IMR-90 (cell line): ENCODE results near the gene TTYH3. TPM values are rescaled to one million over a fixed set of nuclear protein-coding genes. Genes with fewer than 3 reads are reported as not detected.

Source experiments
- ATAC-seq: fragments of 200-7000 bp; cut with Tn5 transposase; 2 replicates; pipeline ENCODE4 v1.9.1; 2020; ENCODE audit warnings: low read depth, mild to moderate bottlenecking, moderate library complexity
- BruUV-seq: library from RNA; stranded (reverse); fragments of 400-500 nt; replicated peaks from 2 replicates; lab custom pipeline; 2021; lab: Mats Ljungman, UMichigan
- CTCF ChIA-PET: fragments of 300-600 bp; formaldehyde crosslinking; extraction: SDS; loops from one replicate; lab custom pipeline; 2021; ENCODE audit warnings: antibody characterized with exemption; lab: Yijun Ruan, JAX
- POLR2A ChIA-PET: fragments of 300-600 bp; sonication (Branson Sonifier 250); formaldehyde crosslinking; loops from one replicate; lab custom pipeline; 2022; ENCODE audit warnings: antibody characterized with exemption; ENCODE audit not compliant: unreplicated experiment; lab: Charles Lee
- DNase-seq: peaks from one replicate; pipeline ENCODE4 v3.0.0; 2013
- H2AFZ ChIP-seq: replicated peaks from 2 replicates; pipeline ENCODE3; 2013; ENCODE audit warnings: low read length, mild to moderate bottlenecking; ENCODE audit not compliant: poor library complexity
- H2AK5ac ChIP-seq: 2 replicates; pipeline ENCODE4 v1.6.1; 2013; ENCODE audit warnings: low read depth, low read length, inconsistent platforms
- H2AK9ac ChIP-seq: replicated peaks from 2 replicates; pipeline ENCODE3; 2013; ENCODE audit warnings: mild to moderate bottlenecking, low read depth, low read length, moderate library complexity; ENCODE audit not compliant: poor library complexity
- H2BK120ac ChIP-seq: 2 replicates; pipeline ENCODE4 v1.6.1; 2013; ENCODE audit warnings: low read depth, low read length, inconsistent platforms
- H2BK15ac ChIP-seq: 3 replicates; pipeline ENCODE4 v1.6.1; 2013; ENCODE audit warnings: low read depth, low read length, inconsistent platforms
- H2BK20ac ChIP-seq: 2 replicates; pipeline ENCODE4 v1.6.1; 2013; ENCODE audit warnings: low read depth, mild to moderate bottlenecking, inconsistent platforms, low read length, moderate library complexity
- H2BK5ac ChIP-seq: 2 replicates; pipeline ENCODE4 v1.6.1; 2013; ENCODE audit warnings: mild to moderate bottlenecking, low read depth, low read length, inconsistent platforms; ENCODE audit not compliant: poor library complexity, severe bottlenecking
- H3K14ac ChIP-seq: replicated peaks from 2 replicates; pipeline ENCODE4 v1.6.1; 2013; ENCODE audit warnings: low read depth, low read length, inconsistent platforms
- H3K18ac ChIP-seq: 2 replicates; pipeline ENCODE4 v1.6.1; 2013; ENCODE audit warnings: low read depth, low read length, control low read depth
- H3K23ac ChIP-seq: 2 replicates; pipeline ENCODE4 v1.6.1; 2013; ENCODE audit warnings: low read depth, low read length, inconsistent platforms
- H3K27ac ChIP-seq: 2 replicates; pipeline ENCODE4 v1.5.1; 2013; ENCODE audit warnings: mild to moderate bottlenecking, control low read depth, low read length; ENCODE audit not compliant: insufficient read depth
- H3K27me3 ChIP-seq: 2 replicates; pipeline ENCODE4 v1.6.1; 2013; ENCODE audit warnings: low read length; ENCODE audit not compliant: control insufficient read depth, insufficient read depth
- H3K36me3 ChIP-seq: 2 replicates; pipeline ENCODE4 v1.6.1; 2013; ENCODE audit warnings: low read length, mixed read lengths; ENCODE audit not compliant: control insufficient read depth, insufficient read depth
- H3K4ac ChIP-seq: 2 replicates; pipeline ENCODE4 v1.6.1; 2013; ENCODE audit warnings: low read depth, low read length, inconsistent platforms
- H3K4me1 ChIP-seq: 2 replicates; pipeline ENCODE4 v1.6.1; 2013; ENCODE audit warnings: low read length, mixed read lengths; ENCODE audit not compliant: control insufficient read depth, insufficient read depth
- H3K4me2 ChIP-seq: 2 replicates; pipeline ENCODE4 v1.6.1; 2013; ENCODE audit warnings: low read depth, mild to moderate bottlenecking, control low read depth, low read length, moderate library complexity
- H3K4me3 ChIP-seq: 2 replicates; pipeline ENCODE4 v1.5.1; 2013; ENCODE audit warnings: low read depth, mild to moderate bottlenecking, control low read depth, low read length, moderate library complexity; ENCODE audit not compliant: insufficient read depth
- H3K56ac ChIP-seq: 2 replicates; pipeline ENCODE4 v1.6.1; 2013; ENCODE audit warnings: low read length, inconsistent platforms; ENCODE audit not compliant: insufficient read depth; ENCODE audit errors: extremely low read depth
- H3K79me1 ChIP-seq, 2 experiments: 2 replicates each; pipeline ENCODE4 v1.6.1; 2013; ENCODE audit warnings: low read length in 2 of 2, inconsistent platforms in 1 of 2, low read depth in 1 of 2
- H3K9ac ChIP-seq: 2 replicates; pipeline ENCODE4 v1.6.1; 2013; ENCODE audit warnings: low read depth, low read length, control low read depth
- H3K9me1 ChIP-seq: 2 replicates; pipeline ENCODE4 v1.6.1; 2013; ENCODE audit warnings: low read length, inconsistent platforms; ENCODE audit not compliant: insufficient read depth
- H3K9me3 ChIP-seq: 2 replicates; pipeline ENCODE4 v1.6.1; 2013; ENCODE audit warnings: low read length; ENCODE audit not compliant: control insufficient read depth, insufficient read depth
- H4K20me1 ChIP-seq: 2 replicates; pipeline ENCODE4 v1.6.1; 2013; ENCODE audit warnings: low read length, inconsistent platforms; ENCODE audit not compliant: insufficient read depth
- H4K5ac ChIP-seq: 2 replicates; pipeline ENCODE4 v1.6.1; 2013; ENCODE audit warnings: mild to moderate bottlenecking, low read depth, low read length, control low read depth
- H4K8ac ChIP-seq, 2 experiments: 2 replicates each; pipeline ENCODE4 v1.6.1; 2013; ENCODE audit warnings: low read depth in 2 of 2, low read length in 2 of 2, control low read depth in 1 of 2, inconsistent platforms in 1 of 2
- H4K91ac ChIP-seq: 2 replicates; pipeline ENCODE4 v1.6.1; 2013; ENCODE audit warnings: low read depth, low read length, inconsistent platforms; ENCODE audit not compliant: insufficient read depth
- BHLHE40 ChIP-seq: fragments of 150-350 bp; IDR thresholded peaks from 2 replicates; pipeline ENCODE4 v1.6.1; 2016; ENCODE audit warnings: mild to moderate bottlenecking, low read depth, low read length
- CHD1 ChIP-seq: IDR thresholded peaks from 2 replicates; pipeline ENCODE4 v1.6.1; 2012; ENCODE audit warnings: low read depth, low read length, improper control_type of control experiment
- MAFK ChIP-seq: IDR thresholded peaks from 2 replicates; pipeline ENCODE4 v1.6.1; 2012; ENCODE audit warnings: low read depth, low read length, improper control_type of control experiment
- MAZ ChIP-seq: IDR thresholded peaks from 2 replicates; pipeline ENCODE4 v1.6.1; 2012; ENCODE audit warnings: low read depth, mild to moderate bottlenecking, low read length, improper control_type of control experiment, moderate library complexity, borderline replicate concordance
- RAD21 ChIP-seq: IDR thresholded peaks from 2 replicates; pipeline ENCODE4 v1.6.1; 2012; ENCODE audit warnings: low read length, improper control_type of control experiment
- RCOR1 ChIP-seq: IDR thresholded peaks from 2 replicates; pipeline ENCODE4 v1.6.1; 2012; ENCODE audit warnings: mild to moderate bottlenecking, low read length, improper control_type of control experiment; ENCODE audit not compliant: insufficient replicate concordance
- RFX5 ChIP-seq: IDR thresholded peaks from 2 replicates; pipeline ENCODE4 v1.8.0; 2012; ENCODE audit warnings: low read depth, mild to moderate bottlenecking, low read length, moderate library complexity
- SMC3 ChIP-seq: fragments of 150-350 bp; IDR thresholded peaks from 2 replicates; pipeline ENCODE4 v1.6.1; 2016; ENCODE audit warnings: low read depth, mild to moderate bottlenecking, antibody characterized with exemption, low read length, moderate library complexity
- WGBS, 2 experiments: methylation state at CpG; one replicate each; pipeline versions ENCODE4 v1.1.5 to v1.1.7; 2013; ENCODE audit warnings: missing lambda C conversion rate in 2 of 2; ENCODE audit not compliant: insufficient read length in 1 of 2; ENCODE audit errors: extremely low coverage in 2 of 2; 5-methylcytosine and 5-hydroxymethylcytosine counted together
- dilution Hi-C: fragments of 300-500 bp; cut with HindIII; formaldehyde crosslinking; loops from one replicate; pipeline ENCODE4 v1.14.3; 2018; ENCODE audit warnings: low sequenced_read_pairs; ENCODE audit not compliant: unreplicated experiment
- in situ Hi-C: fragments of 300-500 bp; cut with MboI; formaldehyde crosslinking; loops from 3 replicates; pipeline ENCODE4 v1.14.3; 2019; ENCODE audit warnings: low sequenced_read_pairs, inconsistent platforms, mixed read lengths
- intact Hi-C: fragments of 100-400 bp; cut with micrococcal nuclease; formaldehyde crosslinking; loops from 2 replicates; pipeline ENCODE4 v1.10.0; 2022
- polyA plus RNA-seq, 3 experiments: library from polyadenylated mRNA; depleted of rRNA; stranded (reverse); fragments of >200 nt; gene quantifications; 2 replicates each; pipeline ENCODE4 v1.2.3, GENCODE V29; 2012; ENCODE audit warnings: low replicate concordance in 1 of 3
- total RNA-seq: library from RNA; depleted of rRNA; stranded (reverse); fragments of >200 nt; gene quantifications from 2 replicates; pipeline ENCODE4 v1.2.3, GENCODE V29; 2012
- TF ChIP-seq, protein P1 (sequence below): fragments of 150-350 bp; IDR thresholded peaks from 2 replicates; pipeline ENCODE4 v1.6.1; 2017; ENCODE audit warnings: mild to moderate bottlenecking, antibody characterized with exemption, low read length, low read depth
- TF ChIP-seq, protein P2 (sequence below): fragments of 150-350 bp; IDR thresholded peaks from 2 replicates; pipeline ENCODE4 v1.6.1; 2016; ENCODE audit warnings: low read depth, mild to moderate bottlenecking, low read length, moderate library complexity, borderline replicate concordance
- TF ChIP-seq, protein P3 (sequence below): conservative IDR thresholded peaks from 2 replicates; pipeline ENCODE4 v1.5.1; 2012; ENCODE audit warnings: mild to moderate bottlenecking, low read depth, low read length, improper control_type of control experiment

The TTYH3 gene
- total and polyA plus RNA-seq, 2 of the 4 experiments (the other 2 are of a cell fraction) = 5.6 to 82.6 TPM

DNA sequence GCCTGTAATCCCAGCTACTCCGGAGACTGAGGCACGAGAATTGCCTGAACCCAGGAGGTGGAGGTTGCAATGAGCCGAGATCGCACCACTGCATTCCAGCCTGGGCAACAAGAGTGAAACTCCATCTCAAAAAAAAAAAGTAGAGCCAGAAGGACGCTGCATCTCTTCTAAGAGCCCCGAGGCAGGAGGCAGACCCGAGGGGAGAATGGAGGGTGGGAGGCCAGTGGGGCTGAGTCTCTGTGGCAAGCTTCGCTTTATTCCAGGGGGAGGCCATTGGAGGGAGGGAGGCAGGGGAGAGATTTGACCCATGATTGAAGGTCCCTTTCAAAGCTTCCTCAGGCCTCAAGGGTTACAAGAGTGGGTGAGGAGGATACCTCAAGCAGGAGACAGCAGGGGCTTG, 18.7 kb downstream of the TTYH3 start:
- no peak overlapping the region for H3K23ac ChIP-seq
- no peak overlapping the region for H3K56ac ChIP-seq
- ChIA-PET CTCF (no interaction called here), POLR2A (no interaction called here)
- TF ChIP-seq, protein P1, sequence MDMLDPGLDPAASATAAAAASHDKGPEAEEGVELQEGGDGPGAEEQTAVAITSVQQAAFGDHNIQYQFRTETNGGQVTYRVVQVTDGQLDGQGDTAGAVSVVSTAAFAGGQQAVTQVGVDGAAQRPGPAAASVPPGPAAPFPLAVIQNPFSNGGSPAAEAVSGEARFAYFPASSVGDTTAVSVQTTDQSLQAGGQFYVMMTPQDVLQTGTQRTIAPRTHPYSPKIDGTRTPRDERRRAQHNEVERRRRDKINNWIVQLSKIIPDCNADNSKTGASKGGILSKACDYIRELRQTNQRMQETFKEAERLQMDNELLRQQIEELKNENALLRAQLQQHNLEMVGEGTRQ = no peak
- TF ChIP-seq MAFK = no peak
- TF ChIP-seq, protein P2, sequence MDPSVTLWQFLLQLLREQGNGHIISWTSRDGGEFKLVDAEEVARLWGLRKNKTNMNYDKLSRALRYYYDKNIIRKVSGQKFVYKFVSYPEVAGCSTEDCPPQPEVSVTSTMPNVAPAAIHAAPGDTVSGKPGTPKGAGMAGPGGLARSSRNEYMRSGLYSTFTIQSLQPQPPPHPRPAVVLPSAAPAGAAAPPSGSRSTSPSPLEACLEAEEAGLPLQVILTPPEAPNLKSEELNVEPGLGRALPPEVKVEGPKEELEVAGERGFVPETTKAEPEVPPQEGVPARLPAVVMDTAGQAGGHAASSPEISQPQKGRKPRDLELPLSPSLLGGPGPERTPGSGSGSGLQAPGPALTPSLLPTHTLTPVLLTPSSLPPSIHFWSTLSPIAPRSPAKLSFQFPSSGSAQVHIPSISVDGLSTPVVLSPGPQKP = no peak
- no peak for TF ChIP-seq RAD21
- no peak for TF ChIP-seq SMC3
- TF ChIP-seq RCOR1 = no peak
- TF ChIP-seq, protein P3, sequence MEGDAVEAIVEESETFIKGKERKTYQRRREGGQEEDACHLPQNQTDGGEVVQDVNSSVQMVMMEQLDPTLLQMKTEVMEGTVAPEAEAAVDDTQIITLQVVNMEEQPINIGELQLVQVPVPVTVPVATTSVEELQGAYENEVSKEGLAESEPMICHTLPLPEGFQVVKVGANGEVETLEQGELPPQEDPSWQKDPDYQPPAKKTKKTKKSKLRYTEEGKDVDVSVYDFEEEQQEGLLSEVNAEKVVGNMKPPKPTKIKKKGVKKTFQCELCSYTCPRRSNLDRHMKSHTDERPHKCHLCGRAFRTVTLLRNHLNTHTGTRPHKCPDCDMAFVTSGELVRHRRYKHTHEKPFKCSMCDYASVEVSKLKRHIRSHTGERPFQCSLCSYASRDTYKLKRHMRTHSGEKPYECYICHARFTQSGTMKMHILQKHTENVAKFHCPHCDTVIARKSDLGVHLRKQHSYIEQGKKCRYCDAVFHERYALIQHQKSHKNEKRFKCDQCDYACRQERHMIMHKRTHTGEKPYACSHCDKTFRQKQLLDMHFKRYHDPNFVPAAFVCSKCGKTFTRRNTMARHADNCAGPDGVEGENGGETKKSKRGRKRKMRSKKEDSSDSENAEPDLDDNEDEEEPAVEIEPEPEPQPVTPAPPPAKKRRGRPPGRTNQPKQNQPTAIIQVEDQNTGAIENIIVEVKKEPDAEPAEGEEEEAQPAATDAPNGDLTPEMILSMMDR = no peak
- no peak for TF ChIP-seq BHLHE40
- TF ChIP-seq RFX5 = no peak
- no peak for TF ChIP-seq CHD1
- no peak for TF ChIP-seq MAZ
- peaks cover 37% of the 10 kb centered on the region for H4K20me1 ChIP-seq
- no peak for ATAC-seq
- no peak overlapping the region for H3K4me3 ChIP-seq
- no peak overlapping the region for H2BK20ac ChIP-seq
- H4K91ac ChIP-seq = no peak overlapping the region
- no peaks in the 10 kb centered on the region for H3K27me3 ChIP-seq
- no peak overlapping the region for H3K18ac ChIP-seq
- no peak overlapping the region for H2AFZ ChIP-seq
- H3K36me3 ChIP-seq = peaks cover 56% of the 10 kb centered on the region
- no TSS peak for BruUV-seq
- no peak overlapping the region for H2BK15ac ChIP-seq
- 89% methylated on average over 5 of the region's 8 CpGs; no CpG with 5 or more reads in 1 of the 2 experiments for whole genome bisulfite sequencing, 2 experiments
- no peaks in the 10 kb centered on the region for H3K9me1 ChIP-seq
- DNase-seq = no peak
- no peak overlapping the region for H2AK9ac ChIP-seq
- H3K14ac ChIP-seq = no peak overlapping the region
- H3K79me1 ChIP-seq = peaks cover 7 to 48% of the 10 kb centered on the region in 2 experiments
- H2BK120ac ChIP-seq = no peak overlapping the region
- H3K27ac ChIP-seq = no peak overlapping the region
- no peak overlapping the region for H3K4me2 ChIP-seq
- H2BK5ac ChIP-seq = no peak overlapping the region
- in situ Hi-C loops = no loop called here
- no peak overlapping the region for H3K4ac ChIP-seq
- no peak overlapping the region for H2AK5ac ChIP-seq
- H3K4me1 ChIP-seq = peaks cover 1% of the 10 kb centered on the region
- H3K9ac ChIP-seq = no peak overlapping the region
- no peak overlapping the region for H4K8ac ChIP-seq
- dilution Hi-C loops = no loop called here
- intact Hi-C loops = no loop called here
- no peak overlapping the region for H4K5ac ChIP-seq
- H3K9me3 ChIP-seq = no peaks in the 10 kb centered on the region
